K562 treated with DMSO at 1 percent for 4 hours (cell line): Measurements from ENCODE around the gene TIMM21. TPM values are rescaled to one million over a fixed set of nuclear protein-coding genes. Genes with fewer than 3 reads are reported as not detected.

Experiments
- total RNA-seq: library from RNA; unstranded; fragments of 300-600 nt; gene quantifications from 2 replicates; pipeline ENCODE4 v1.2.3, GENCODE V29; 2022; ENCODE audit not compliant: insufficient read depth

TIMM21 gene, protein sequence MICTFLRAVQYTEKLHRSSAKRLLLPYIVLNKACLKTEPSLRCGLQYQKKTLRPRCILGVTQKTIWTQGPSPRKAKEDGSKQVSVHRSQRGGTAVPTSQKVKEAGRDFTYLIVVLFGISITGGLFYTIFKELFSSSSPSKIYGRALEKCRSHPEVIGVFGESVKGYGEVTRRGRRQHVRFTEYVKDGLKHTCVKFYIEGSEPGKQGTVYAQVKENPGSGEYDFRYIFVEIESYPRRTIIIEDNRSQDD
- total RNA-seq: 16.3 and 19.1 TPM in 2 replicates

DNA sequence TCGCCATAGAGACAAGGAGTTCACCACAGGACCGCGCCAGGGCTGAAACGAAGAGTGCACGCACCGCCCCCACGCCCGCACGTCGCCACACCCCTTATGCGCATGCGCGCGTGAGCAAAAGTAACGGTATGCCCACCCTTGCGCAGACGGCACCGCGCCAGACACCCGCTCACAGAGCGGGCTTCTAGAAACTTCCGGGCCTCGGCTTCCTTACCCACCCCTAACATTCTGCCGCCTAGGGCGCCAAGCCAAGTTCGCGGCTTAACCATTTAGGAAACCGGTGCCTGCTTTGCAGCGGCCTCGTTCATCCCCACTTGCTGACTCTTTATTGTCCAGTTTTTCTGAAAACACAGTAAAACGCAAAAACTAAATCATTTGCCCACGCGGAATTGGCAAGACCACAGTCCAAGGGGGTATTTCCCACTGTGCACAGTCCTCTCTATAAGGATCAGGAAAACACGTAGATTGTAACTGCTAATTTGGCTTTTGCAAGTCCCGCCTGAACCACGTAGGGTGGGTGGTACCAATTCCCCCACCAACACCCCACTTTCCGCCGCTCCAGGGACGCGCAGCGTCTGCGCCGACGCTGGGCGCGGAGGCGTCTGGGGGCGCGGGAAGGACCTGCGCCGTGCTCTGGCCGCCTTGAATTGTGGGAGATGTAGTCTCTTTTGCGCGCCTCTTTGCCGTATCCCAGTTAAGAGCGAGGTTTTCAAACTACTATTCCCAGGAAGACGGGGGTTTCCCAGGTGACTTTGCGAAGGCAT is at the start of gene TIMM21, which contains the start of gene FBXO15:
Gene TIMM21, plus strand, starts transcription at position 745 of the 764 bp plus-strand sequence. CDS start 286 bp downstream, outside the sequence.
Gene FBXO15, minus strand, starts transcription at position 56 of the 764 bp plus-strand sequence. Its CDS starts 49 bp downstream, at position 7.

Other genes with a start within 250 kb of the TIMM21 start
- gene FBXO15, start 689 bp upstream of the TIMM21 start, total RNA-seq: not detected in 2 replicates
- gene CYB5A, start 143.4 kb downstream of the TIMM21 start, total RNA-seq: 15.1 and 16.2 TPM in 2 replicates
- gene C18orf63, start 167.3 kb downstream of the TIMM21 start, total RNA-seq: not detected in 2 replicates